Cardiac fibroblast (primary cell): ENCODE results near the gene RAB13.
A peak's percentile ranks its signal among the peaks of the same experiment; 100 is the strongest.

Source experiments
- DNase-seq, 2 donors: peaks; one replicate each; pipeline versions ENCODE4 v3.0.0 to v3.0.0-alpha.2; 2010; ENCODE audit warnings: low read depth in 2 of 2
- H3K4me3 ChIP-seq, 2 donors: replicated peaks in 1 of 2; 1 replicate in 1 of 2; 2 replicates in 1 of 2; pipeline ENCODE4 v1.5.1; 2011; ENCODE audit warnings: low read depth in 2 of 2, low read length in 2 of 2, mild to moderate bottlenecking in 2 of 2, moderate library complexity in 1 of 2
- CTCF ChIP-seq: IDR thresholded peaks from one replicate; pipeline ENCODE4 v1.5.1; 2011; ENCODE audit warnings: low read depth, mild to moderate bottlenecking, low read length, inconsistent platforms

Gene RAB13

DNA sequence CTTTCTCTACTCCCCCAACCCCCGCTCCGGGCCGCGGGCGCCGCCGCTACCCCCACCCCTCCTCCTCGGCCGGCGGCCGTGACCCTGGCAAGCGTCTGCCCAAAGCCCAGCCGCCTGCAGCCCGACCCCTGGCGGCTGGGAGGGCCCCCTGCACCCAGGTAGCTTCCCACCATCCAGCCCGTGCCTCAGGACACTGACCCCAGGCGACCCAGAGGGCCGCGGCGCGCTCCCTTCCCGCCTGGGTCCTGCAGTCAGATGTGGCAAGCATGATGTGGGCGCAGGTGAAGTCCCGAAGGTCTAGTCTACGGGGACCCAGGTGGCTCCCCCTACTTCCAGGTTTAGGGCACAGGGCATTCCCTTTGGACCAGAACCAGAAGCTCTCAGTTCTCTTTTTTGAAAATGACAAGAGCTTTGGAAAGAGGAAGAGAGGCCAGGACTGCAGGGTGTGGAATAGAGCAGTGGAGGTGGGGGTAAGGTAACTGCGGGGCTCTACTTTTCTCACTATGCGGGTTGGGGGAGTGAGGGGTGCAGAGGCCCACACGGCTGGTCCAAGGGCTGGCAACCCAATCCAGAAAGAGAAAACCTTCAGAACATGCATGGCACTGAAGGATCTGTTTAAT is 39.4 kb downstream of the RAB13 start, which contains the start of gene DENND4B:
TSS of gene DENND4B (minus strand) at position 97 of the 620 bp plus-strand sequence. CDS start 2,344 bp downstream, outside the sequence.
- peak; percentile 84 for TF ChIP-seq CTCF
- peak; percentile 76 to 86 for DNase-seq
- peak within 1 kb of the TSS; percentile 77 to 78 for H3K4me3 ChIP-seq

GRCh38 chr1:153945795-153946621 is 40.1 kb downstream of the RAB13 start:
- H3K4me3 ChIP-seq = peak overlapping the region; percentile 77 to 78
- peak; percentile 71 to 89 for DNase-seq
- no peak for TF ChIP-seq CTCF

GRCh38 chr1:153945131-153945794 is 40.9 kb downstream of the RAB13 start:
- TF ChIP-seq CTCF = no peak
- peak; percentile 57 to 69 for DNase-seq
- H3K4me3 ChIP-seq = peak overlapping the region; percentile 77 to 78

GRCh38 chr1:153944827-153945117 is 41.4 kb downstream of the RAB13 start:
- TF ChIP-seq CTCF = no peak
- H3K4me3 ChIP-seq = peak overlapping the region in 1 of 2 donors; percentile 77
- no peak for DNase-seq

DNA sequence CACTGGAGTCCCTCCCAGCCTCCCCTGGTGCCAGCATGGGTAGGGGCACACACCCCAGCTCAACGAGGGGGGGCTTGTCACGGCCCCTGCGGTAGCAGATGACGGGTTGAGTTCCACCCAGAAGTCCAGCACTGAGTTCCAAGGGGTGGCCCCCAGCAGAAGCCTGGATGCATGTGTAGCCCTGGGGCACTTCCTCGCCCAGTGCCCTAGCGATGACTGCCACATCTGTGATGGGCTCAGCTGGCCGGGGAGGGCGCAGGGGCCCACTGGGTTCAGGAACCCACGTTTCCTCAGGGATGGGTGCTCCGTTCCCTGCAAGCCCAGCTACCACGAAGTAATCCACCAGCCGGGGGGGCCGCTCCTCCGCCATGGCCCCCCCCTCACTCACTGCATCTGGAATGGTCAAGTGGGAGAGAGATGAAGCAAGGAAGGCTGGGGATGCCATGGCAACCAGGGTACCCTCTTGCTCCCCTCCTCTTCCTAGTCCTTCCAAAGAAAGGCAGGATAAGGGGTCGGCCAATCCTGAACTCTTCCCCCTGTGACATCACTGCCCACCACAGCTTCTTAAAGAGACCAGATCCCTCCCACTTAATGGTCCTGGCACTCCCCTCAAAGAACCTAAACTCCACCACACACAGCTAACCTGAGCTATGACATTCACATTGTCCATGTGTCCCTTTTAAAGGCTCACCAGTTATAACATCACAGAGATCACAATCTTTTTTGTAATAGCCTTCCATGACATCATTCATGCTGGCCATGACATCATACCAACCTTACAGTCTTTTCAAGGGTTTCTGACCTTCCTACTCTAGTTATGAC is 41.9 kb downstream of the RAB13 start:
- no peak for TF ChIP-seq CTCF
- DNase-seq = peak in 1 of 2 donors; percentile 18
- no peak overlapping the region for H3K4me3 ChIP-seq

- no peak for TF ChIP-seq CTCF
- no peak for DNase-seq
- H3K4me3 ChIP-seq = no peak overlapping the region
Observed at GRCh38 chr1:153942766-153943549, 43.2 kb downstream of the RAB13 start.
